ENCODE measurements around the gene RAB3A. TPM values are rescaled to one million over a fixed set of nuclear protein-coding genes. Genes with fewer than 3 reads are reported as not detected.
"Not testable (repeated sequence)": the region's sequence is repeated elsewhere in the genome, so short reads cannot be mapped to it uniquely, and the experiment has no call there.

Gene RAB3A
- total RNA-seq, 3 donors from 2014 or later = 3.6 to 8.0 (median 6.6) TPM

GRCh38 chr19:18159059-18159616, 44.7 kb downstream of the RAB3A start:
- not testable (repeated sequence) for H3K9me3 Mint-ChIP-seq; H3K4me3 Mint-ChIP-seq; ATAC-seq; DNase-seq; H3K36me3 Mint-ChIP-seq (ENCODE audit: insufficient read depth); H3K27me3 Mint-ChIP-seq (ENCODE audit: low read depth)
- peaks cover 17% of the 10 kb centered on the region for H3K4me1 Mint-ChIP-seq (ENCODE audit: low read depth)

- no peak overlapping the region for H3K4me3 Mint-ChIP-seq
- peaks cover 21% of the 10 kb centered on the region for H3K4me1 Mint-ChIP-seq (ENCODE audit: low read depth)
- H3K27me3 Mint-ChIP-seq (ENCODE audit: low read depth) = no peaks in the 10 kb centered on the region
- ATAC-seq (no peak), DNase-seq (no peak)
- peaks cover 5% of the 10 kb centered on the region for H3K36me3 Mint-ChIP-seq (ENCODE audit: insufficient read depth)
- no peaks in the 10 kb centered on the region for H3K9me3 Mint-ChIP-seq
Measured at GRCh38 chr19:18158467-18158866, 45.4 kb downstream of the RAB3A start.

DNA sequence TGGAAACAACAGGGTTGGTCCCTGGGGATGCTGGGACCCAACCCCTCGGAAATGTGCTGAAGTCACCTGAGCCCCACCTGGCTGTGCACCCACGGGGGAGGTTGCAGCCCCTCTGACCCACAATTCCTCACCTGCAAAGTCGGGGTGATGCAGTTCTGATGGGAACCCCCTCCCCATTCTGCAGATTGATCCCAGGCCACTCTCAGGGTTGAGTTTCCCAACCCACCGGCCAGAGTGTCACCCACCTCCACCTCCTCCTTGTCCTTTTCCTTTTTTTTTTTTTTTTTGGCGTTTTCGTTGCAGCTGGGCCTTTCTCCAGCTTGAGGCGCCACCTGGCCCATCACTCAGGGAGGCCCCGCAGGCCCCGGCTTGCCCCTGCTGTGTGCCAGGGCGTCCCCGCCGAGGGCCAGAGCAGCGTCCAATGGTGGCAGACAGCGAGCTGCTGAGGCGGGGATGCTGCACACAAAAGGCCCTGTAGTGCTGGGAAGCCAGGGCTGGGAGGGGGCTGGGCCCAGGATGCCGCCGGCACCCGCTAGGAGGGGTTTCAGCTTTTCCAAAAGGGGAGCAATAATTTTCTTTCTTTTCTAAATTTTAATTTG, 46.3 kb downstream of the RAB3A start:
- ATAC-seq = no peak
- Mint-ChIP-seq H3K36me3 (ENCODE audit: insufficient read depth) (peaks cover 3% of the 10 kb centered on the region), H3K27me3 (ENCODE audit: low read depth) (no peaks in the 10 kb centered on the region), H3K9me3 (no peaks in the 10 kb centered on the region), H3K4me3 (no peak overlapping the region), H3K4me1 (ENCODE audit: low read depth) (peaks cover 21% of the 10 kb centered on the region)
- DNase-seq = no peak

DNA sequence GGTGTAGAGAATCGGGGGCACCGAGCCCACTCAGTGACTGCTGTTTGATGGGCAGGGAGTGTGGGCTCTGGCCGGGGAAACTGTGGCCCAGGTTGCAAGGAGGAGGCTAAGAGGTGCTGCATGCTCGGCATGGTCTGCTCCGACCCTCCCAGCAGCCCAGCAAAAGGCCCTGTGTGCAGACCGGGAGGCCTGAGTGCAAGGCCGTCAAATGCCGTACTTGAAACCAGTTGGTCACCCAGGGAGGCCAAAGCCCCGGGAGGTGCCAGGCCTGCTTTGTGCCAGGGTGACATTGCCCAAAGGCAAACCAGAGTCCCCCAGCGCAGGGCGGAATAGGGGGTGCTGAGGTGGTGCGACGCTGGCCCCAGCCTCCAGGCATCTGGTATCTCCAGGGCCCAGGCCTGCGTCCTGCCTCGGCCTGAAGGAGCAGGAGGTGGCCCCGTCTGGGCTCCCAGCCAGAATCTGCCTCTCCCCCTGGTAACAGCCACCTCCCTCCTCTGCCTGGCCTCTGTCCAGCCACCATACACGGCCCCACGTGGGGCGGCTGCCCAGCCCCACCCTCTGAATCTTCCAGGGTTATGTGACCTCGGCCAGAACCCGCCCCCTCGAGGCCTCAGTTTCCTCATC, 46.9 kb downstream of the RAB3A start:
- Mint-ChIP-seq H3K36me3 (ENCODE audit: insufficient read depth) (peaks cover 3% of the 10 kb centered on the region), H3K9me3 (no peaks in the 10 kb centered on the region), H3K27me3 (ENCODE audit: low read depth) (no peaks in the 10 kb centered on the region), H3K4me3 (no peak overlapping the region), H3K4me1 (ENCODE audit: low read depth) (peaks cover 25% of the 10 kb centered on the region)
- no peak for DNase-seq
- ATAC-seq = no peak

GRCh38 chr19:18156268-18156667, 47.6 kb downstream of the RAB3A start:
- Mint-ChIP-seq H3K4me1 (ENCODE audit: low read depth) (peaks cover 28% of the 10 kb centered on the region), H3K27me3 (ENCODE audit: low read depth) (no peaks in the 10 kb centered on the region), H3K36me3 (ENCODE audit: insufficient read depth) (peaks cover 3% of the 10 kb centered on the region), H3K9me3 (no peaks in the 10 kb centered on the region), H3K4me3 (no peak overlapping the region)
- no peak for DNase-seq
- no peak for ATAC-seq

DNA sequence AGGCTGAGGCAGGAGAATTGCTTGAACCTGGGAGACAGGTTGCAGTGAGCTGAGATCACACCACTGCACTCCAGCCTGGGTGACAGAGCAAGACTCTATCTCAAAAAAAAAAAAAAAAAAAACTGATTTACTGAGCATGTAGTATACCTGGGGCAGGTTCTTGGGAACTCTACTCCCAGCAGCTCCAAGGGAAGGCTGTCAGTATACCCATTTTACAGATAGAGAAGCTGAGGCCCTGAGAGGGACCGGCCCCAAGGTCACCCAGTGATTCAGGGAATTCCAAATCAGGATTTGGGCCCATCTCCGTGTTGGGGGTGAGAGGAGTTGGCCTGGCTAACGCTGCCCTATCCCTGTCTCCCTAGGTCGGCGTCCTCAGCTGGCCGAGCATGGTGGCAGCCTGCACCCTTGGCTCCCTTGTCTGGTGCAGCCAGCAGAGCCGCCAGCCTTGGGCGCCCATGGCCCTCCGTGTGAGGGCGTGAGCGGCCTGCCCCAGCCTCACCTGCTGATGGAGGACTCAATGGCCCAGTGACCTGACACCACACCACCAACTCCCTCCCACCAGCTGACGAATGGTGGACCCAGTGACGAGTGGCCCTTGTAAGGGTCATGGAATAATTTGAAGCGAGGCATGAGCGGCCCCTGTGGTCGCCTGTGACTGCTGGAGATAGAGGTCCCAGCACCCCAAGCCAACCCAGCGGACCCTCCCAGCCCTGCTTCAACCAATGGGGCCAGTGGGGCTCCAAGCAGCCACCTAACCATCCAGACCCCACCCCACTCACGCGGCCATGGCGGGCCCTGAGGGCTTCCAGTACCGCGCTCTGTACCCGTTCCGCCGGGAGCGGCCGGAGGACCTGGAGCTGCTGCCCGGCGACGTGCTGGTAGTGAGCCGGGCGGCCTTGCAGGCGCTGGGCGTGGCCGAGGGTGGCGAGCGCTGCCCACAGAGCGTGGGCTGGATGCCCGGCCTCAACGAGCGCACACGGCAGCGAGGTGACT, 48.5 kb downstream of the RAB3A start:
- H3K36me3 Mint-ChIP-seq (ENCODE audit: insufficient read depth) = peaks cover 1% of the 10 kb centered on the region
- no peaks in the 10 kb centered on the region for H3K9me3 Mint-ChIP-seq
- H3K27me3 Mint-ChIP-seq (ENCODE audit: low read depth) = no peaks in the 10 kb centered on the region
- H3K4me1 Mint-ChIP-seq (ENCODE audit: low read depth) = peaks cover 26% of the 10 kb centered on the region
- no peak overlapping the region for H3K4me3 Mint-ChIP-seq
- DNase-seq = no peak
- ATAC-seq = no peak

- H3K27me3 Mint-ChIP-seq (ENCODE audit: low read depth) = no peaks in the 10 kb centered on the region
- no peaks in the 10 kb centered on the region for H3K9me3 Mint-ChIP-seq
- H3K4me3 Mint-ChIP-seq = peak overlapping the region; percentile 88
- DNase-seq = no peak
- H3K36me3 Mint-ChIP-seq (ENCODE audit: insufficient read depth) = no peaks in the 10 kb centered on the region
- ATAC-seq = no peak
- peaks cover 24% of the 10 kb centered on the region for H3K4me1 Mint-ChIP-seq (ENCODE audit: low read depth)
Measured at GRCh38 chr19:18153556-18154134, 50.2 kb downstream of the RAB3A start.

GRCh38 chr19:18152817-18153555, 50.9 kb downstream of the RAB3A start, which contains the start of gene PIK3R2:
Gene PIK3R2 (plus strand): TSS chr19:18153163. CDS start chr19:18155880, 2,717 bp downstream.
- H3K27me3 Mint-ChIP-seq (ENCODE audit: low read depth) = no peaks in the 10 kb centered on the region
- ATAC-seq (peak; percentile 92), DNase-seq (peak; percentile 99)
- peak within 1 kb of the TSS; percentile 88 for H3K4me3 Mint-ChIP-seq
- H3K9me3 Mint-ChIP-seq = no peaks in the 10 kb centered on the region
- peaks cover 24% of the 10 kb centered on the region for H3K4me1 Mint-ChIP-seq (ENCODE audit: low read depth)
- no peaks in the 10 kb centered on the region for H3K36me3 Mint-ChIP-seq (ENCODE audit: insufficient read depth)

GRCh38 chr19:18152442-18152816, 51.4 kb downstream of the RAB3A start:
- peaks cover 3% of the 10 kb centered on the region for H3K36me3 Mint-ChIP-seq (ENCODE audit: insufficient read depth)
- H3K4me1 Mint-ChIP-seq (ENCODE audit: low read depth) = peaks cover 24% of the 10 kb centered on the region
- DNase-seq = peak; percentile 95
- H3K4me3 Mint-ChIP-seq = peak overlapping the region; percentile 88
- no peaks in the 10 kb centered on the region for H3K27me3 Mint-ChIP-seq (ENCODE audit: low read depth)
- peak; percentile 68 to 69 for ATAC-seq
- H3K9me3 Mint-ChIP-seq = no peaks in the 10 kb centered on the region

DNA sequence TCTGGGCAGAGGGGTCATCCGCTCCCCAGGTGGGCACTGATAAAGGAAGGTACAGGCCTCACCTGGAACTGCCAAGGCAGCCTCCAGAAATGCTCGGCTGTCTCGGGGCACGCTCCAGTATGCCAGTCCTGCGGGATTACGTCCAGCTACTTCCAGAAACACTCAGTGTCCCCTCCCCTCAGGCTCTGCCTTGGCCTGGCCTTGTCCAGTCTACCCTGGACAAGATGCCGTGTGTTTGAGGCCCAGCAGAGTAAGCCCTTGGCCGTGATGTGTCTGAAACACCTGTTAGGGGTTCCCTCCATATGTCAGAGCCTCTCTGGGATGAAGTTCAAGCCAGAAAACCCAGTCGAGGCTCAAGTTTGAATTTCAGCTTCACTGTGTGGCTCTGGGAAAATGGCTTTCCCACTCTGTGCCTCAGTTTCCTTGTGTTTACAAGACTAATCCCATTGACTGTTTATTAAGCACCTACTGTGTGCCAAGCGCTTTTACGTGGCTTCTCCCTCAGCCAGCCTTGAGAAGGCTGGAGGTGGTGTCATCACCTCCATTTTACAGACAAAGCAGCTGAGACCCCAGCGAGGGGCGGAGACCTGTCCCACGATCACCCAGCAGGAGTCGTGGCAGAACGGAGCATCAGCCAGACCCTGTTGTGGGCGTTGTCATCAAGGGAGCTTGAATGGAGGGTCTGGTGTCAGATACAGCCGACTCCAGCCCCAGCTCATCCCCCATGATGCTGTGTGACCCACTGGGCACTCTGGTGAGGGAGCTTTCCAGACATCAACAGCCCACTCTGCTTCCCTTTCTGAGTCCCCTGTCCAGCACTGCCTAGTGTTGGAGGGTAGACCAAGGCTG, 52.8 kb downstream of the RAB3A start:
- peaks cover 9% of the 10 kb centered on the region for H3K36me3 Mint-ChIP-seq (ENCODE audit: insufficient read depth)
- ATAC-seq (no peak), DNase-seq (no peak)
- no peaks in the 10 kb centered on the region for H3K27me3 Mint-ChIP-seq (ENCODE audit: low read depth)
- peak overlapping the region; percentile 88 for H3K4me3 Mint-ChIP-seq
- peaks cover 20% of the 10 kb centered on the region for H3K4me1 Mint-ChIP-seq (ENCODE audit: low read depth)
- no peaks in the 10 kb centered on the region for H3K9me3 Mint-ChIP-seq

DNA sequence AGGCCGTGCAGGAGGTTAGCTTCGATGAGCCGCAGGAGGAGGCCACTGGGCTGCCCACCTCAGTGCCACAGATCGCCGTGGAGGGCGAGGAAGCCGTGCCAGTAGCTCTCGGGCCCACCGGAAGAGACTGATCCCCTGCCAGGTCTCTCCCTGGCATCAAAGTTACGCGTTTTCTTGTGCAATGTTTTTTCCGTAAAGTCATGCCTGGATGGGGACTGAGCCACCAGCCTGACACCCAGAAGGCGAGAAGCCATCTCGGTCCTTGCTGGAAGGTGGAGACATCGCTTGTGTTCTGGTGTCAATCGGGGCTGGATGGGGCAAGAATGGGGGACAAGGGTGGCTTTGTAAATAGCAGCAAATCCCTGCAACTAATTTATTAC, 54.3 kb downstream of the RAB3A start:
- peaks cover 16% of the 10 kb centered on the region for H3K36me3 Mint-ChIP-seq (ENCODE audit: insufficient read depth)
- no peak overlapping the region for H3K4me3 Mint-ChIP-seq
- no peaks in the 10 kb centered on the region for H3K9me3 Mint-ChIP-seq
- H3K4me1 Mint-ChIP-seq (ENCODE audit: low read depth) = peaks cover 19% of the 10 kb centered on the region
- ATAC-seq = no peak
- no peak for DNase-seq
- no peaks in the 10 kb centered on the region for H3K27me3 Mint-ChIP-seq (ENCODE audit: low read depth)

GRCh38 chr19:18147396-18147795, 56.4 kb downstream of the RAB3A start:
- H3K4me1 Mint-ChIP-seq (ENCODE audit: low read depth) = peaks cover 10% of the 10 kb centered on the region
- ATAC-seq (no peak), DNase-seq (no peak)
- H3K4me3 Mint-ChIP-seq = no peak overlapping the region
- no peaks in the 10 kb centered on the region for H3K27me3 Mint-ChIP-seq (ENCODE audit: low read depth)
- H3K9me3 Mint-ChIP-seq = no peaks in the 10 kb centered on the region
- H3K36me3 Mint-ChIP-seq (ENCODE audit: insufficient read depth) = peaks cover 16% of the 10 kb centered on the region
